ENCODE measurements around the gene PALD1.

PALD1 gene

GRCh38 chr10:70535001-70535400 is 56.4 kb downstream of the PALD1 start:
- intact Hi-C loops (cut with micrococcal nuclease) = no loop called here
- Mint-ChIP-seq H3K27ac (no peak overlapping the region), H3K9me3 (peaks cover 8% of the 10 kb centered on the region), H3K27me3 (peaks cover 1% of the 10 kb centered on the region), H3K4me3 (no peak overlapping the region), H3K4me1 (ENCODE audit: low read depth) (peaks cover 3% of the 10 kb centered on the region), H3K36me3 (ENCODE audit: low read depth) (peaks cover 32% of the 10 kb centered on the region)

GRCh38 chr10:70535451-70535850 is 56.9 kb downstream of the PALD1 start:
- H3K4me1 Mint-ChIP-seq (ENCODE audit: low read depth) = no peaks in the 10 kb centered on the region
- H3K27ac Mint-ChIP-seq = no peak overlapping the region
- peaks cover 32% of the 10 kb centered on the region for H3K36me3 Mint-ChIP-seq (ENCODE audit: low read depth)
- no peak overlapping the region for H3K4me3 Mint-ChIP-seq
- H3K9me3 Mint-ChIP-seq = peaks cover 8% of the 10 kb centered on the region
- peaks cover 1% of the 10 kb centered on the region for H3K27me3 Mint-ChIP-seq
- intact Hi-C loops (cut with micrococcal nuclease) = no loop called here

- Mint-ChIP-seq H3K4me3 (no peak overlapping the region), H3K27me3 (peaks cover 1% of the 10 kb centered on the region), H3K4me1 (ENCODE audit: low read depth) (no peaks in the 10 kb centered on the region), H3K36me3 (ENCODE audit: low read depth) (peaks cover 29% of the 10 kb centered on the region), H3K27ac (no peak overlapping the region), H3K9me3 (peaks cover 8% of the 10 kb centered on the region)
- intact Hi-C loops (cut with micrococcal nuclease) = no loop called here
Observed at GRCh38 chr10:70536196-70536861, 57.8 kb downstream of the PALD1 start.

- no peak overlapping the region for H3K4me3 Mint-ChIP-seq
- intact Hi-C loops (cut with micrococcal nuclease) = no loop called here
Observed at GRCh38 chr10:70537398-70538194, 59.0 kb downstream of the PALD1 start.

DNA sequence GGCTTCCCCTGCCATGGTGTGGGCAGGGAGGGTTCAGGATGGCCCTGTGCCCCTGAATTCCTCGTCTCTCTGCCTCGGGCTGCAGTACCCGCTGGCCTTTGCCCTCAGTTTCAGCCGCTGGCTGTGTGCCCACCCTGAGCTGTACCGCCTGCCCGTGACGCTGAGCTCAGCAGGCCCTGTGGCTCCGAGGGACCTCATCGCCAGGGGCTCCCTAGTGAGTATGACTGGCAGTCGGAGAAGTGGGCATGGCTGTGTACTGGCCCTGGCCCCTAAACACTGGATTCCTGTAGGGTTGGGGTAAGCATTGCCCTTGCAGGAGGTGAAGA is 59.6 kb downstream of the PALD1 start:
- Mint-ChIP-seq H3K36me3 (ENCODE audit: low read depth) (peaks cover 33% of the 10 kb centered on the region), H3K27ac (no peak overlapping the region), H3K4me3 (no peak overlapping the region), H3K4me1 (ENCODE audit: low read depth) (no peaks in the 10 kb centered on the region), H3K27me3 (no peaks in the 10 kb centered on the region), H3K9me3 (peaks cover 8% of the 10 kb centered on the region)
- intact Hi-C loops (cut with micrococcal nuclease) = no loop called here

More at GRCh38 chr10:70537398-70538194, 59.0 kb downstream of the PALD1 start:
- Mint-ChIP-seq H3K4me1 (ENCODE audit: low read depth) (no peaks in the 10 kb centered on the region), H3K36me3 (ENCODE audit: low read depth) (peaks cover 33% of the 10 kb centered on the region), H3K9me3 (peaks cover 8% of the 10 kb centered on the region), H3K27me3 (no peaks in the 10 kb centered on the region), H3K27ac (no peak overlapping the region)

DNA sequence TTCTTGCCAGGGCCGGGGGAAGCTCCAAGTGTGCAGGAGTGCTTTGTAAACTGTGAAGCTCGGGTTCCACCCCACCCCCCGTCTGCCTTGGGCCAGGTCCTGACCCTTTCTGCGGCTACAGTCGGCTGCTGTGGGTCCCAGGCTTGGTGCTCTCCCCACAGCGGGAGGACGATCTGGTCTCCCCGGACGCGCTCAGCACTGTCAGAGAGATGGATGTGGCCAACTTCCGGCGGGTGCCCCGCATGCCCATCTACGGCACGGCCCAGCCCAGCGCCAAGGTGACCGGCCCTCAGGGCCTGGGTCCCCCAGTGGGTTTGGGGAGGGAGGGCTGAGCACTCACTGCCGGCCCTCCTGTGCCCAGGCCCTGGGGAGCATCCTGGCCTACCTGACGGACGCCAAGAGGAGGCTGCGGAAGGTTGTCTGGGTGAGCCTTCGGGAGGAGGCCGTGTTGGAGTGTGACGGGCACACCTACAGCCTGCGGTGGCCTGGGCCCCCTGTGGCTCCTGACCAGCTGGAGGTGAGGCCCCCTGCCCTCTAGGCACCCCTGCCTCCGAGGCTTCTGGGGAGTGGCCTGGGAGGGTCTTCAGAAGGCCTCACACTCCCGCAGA is 60.3 kb downstream of the PALD1 start:
- intact Hi-C loops (cut with micrococcal nuclease) = no loop called here
- H3K4me3 Mint-ChIP-seq = no peak overlapping the region
- peaks cover 31% of the 10 kb centered on the region for H3K36me3 Mint-ChIP-seq (ENCODE audit: low read depth)
- H3K9me3 Mint-ChIP-seq = peaks cover 8% of the 10 kb centered on the region
- no peak overlapping the region for H3K27ac Mint-ChIP-seq
- H3K4me1 Mint-ChIP-seq (ENCODE audit: low read depth) = peaks cover under 1% of the 10 kb centered on the region
- H3K27me3 Mint-ChIP-seq = no peaks in the 10 kb centered on the region

DNA sequence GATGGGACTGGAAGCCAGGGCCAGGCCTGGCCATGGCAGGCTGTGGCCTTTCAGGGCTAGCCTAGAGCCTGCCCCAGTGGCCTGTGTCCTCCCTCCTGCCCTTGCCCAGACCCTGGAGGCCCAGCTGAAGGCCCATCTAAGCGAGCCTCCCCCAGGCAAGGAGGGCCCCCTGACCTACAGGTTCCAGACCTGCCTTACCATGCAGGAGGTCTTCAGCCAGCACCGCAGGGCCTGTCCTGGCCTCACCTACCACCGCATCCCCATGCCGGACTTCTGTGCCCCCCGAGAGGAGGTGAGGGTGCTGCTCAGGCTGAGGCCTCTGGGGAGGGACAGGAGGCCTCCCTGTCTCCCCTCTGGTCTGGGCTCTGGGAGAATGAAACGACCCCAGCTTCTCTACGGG is 60.9 kb downstream of the PALD1 start:
- Mint-ChIP-seq H3K9me3 (peaks cover 8% of the 10 kb centered on the region), H3K4me1 (ENCODE audit: low read depth) (peaks cover 6% of the 10 kb centered on the region), H3K4me3 (no peak overlapping the region), H3K27ac (no peak overlapping the region), H3K27me3 (no peaks in the 10 kb centered on the region), H3K36me3 (ENCODE audit: low read depth) (peaks cover 25% of the 10 kb centered on the region)
- intact Hi-C loops (cut with micrococcal nuclease) = no loop called here

DNA sequence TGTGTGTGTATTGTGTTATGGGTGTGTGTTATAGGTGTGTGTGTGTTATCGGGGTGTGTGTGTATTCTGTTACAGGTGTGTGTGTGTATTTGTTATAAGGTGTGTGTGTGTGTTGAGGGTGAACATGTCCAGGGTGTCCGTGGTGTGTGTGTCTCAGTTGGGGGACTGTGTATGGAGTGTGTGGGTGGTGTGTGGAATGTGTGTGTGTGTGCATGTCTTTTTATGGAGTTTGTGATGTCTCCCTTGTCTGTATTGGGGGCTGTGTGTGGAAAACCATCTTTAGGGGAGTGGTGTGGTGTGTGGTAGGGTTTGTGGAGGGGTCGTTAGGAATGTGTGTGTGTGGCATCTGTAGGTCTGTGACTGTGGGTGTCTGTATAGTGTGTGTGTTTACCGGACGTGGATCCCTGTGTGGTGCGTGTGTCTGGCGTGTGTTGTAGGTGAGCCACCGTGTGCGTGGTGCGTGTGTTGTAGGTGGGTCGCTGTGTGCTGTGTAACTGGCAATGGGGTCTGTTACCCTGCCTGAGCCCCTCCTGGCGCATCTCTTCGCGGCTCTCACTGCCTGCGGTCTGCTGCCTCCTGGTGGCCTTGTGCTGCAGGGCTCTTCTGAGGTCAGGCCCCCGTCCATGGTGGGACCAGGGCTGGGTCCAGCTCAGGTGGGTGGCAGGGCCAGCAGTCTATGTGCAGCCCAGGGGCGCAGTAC is 61.7 kb downstream of the PALD1 start:
- no peak overlapping the region for H3K27ac Mint-ChIP-seq
- no peaks in the 10 kb centered on the region for H3K27me3 Mint-ChIP-seq
- peaks cover 13% of the 10 kb centered on the region for H3K4me1 Mint-ChIP-seq (ENCODE audit: low read depth)
- H3K4me3 Mint-ChIP-seq = no peak overlapping the region
- intact Hi-C loops (cut with micrococcal nuclease) = loop anchor here (1.0 kb wide), 1 partner anchor 79 kb away; no protein-coding TSS in a partner anchor
- peaks cover 7% of the 10 kb centered on the region for H3K9me3 Mint-ChIP-seq
- peaks cover 20% of the 10 kb centered on the region for H3K36me3 Mint-ChIP-seq (ENCODE audit: low read depth)

DNA sequence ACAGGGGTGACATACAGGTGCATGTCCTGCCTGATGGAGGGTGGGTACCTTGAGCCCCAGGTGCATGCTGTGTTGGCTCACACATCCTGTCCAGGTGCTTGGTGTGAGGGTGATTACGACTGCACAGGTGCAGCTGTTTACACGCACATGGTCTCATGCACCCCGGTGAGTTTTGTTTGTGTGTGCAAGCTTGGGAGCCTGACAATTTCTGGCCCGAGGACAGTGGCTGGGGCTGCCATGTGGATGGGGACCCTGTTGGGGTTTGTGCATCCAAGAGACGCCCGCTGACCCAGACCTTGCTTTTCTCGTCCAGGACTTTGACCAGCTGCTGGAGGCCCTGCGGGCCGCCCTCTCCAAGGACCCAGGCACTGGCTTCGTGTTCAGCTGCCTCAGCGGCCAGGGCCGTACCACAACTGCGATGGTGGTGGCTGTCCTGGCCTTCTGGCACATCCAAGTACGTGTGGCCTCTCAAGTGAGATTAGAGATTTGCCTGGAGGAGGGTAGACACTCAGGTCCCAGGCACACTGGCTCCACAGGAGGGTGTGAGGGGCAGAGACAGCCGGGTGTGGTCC is 62.3 kb downstream of the PALD1 start:
- intact Hi-C loops (cut with micrococcal nuclease) = loop anchor here (1.0 kb wide), 1 partner anchor 80 kb away; no protein-coding TSS in a partner anchor
- Mint-ChIP-seq H3K9me3 (peaks cover under 1% of the 10 kb centered on the region), H3K36me3 (ENCODE audit: low read depth) (peaks cover 15% of the 10 kb centered on the region), H3K4me3 (no peak overlapping the region), H3K27me3 (no peaks in the 10 kb centered on the region), H3K4me1 (ENCODE audit: low read depth) (peaks cover 13% of the 10 kb centered on the region), H3K27ac (no peak overlapping the region)

DNA sequence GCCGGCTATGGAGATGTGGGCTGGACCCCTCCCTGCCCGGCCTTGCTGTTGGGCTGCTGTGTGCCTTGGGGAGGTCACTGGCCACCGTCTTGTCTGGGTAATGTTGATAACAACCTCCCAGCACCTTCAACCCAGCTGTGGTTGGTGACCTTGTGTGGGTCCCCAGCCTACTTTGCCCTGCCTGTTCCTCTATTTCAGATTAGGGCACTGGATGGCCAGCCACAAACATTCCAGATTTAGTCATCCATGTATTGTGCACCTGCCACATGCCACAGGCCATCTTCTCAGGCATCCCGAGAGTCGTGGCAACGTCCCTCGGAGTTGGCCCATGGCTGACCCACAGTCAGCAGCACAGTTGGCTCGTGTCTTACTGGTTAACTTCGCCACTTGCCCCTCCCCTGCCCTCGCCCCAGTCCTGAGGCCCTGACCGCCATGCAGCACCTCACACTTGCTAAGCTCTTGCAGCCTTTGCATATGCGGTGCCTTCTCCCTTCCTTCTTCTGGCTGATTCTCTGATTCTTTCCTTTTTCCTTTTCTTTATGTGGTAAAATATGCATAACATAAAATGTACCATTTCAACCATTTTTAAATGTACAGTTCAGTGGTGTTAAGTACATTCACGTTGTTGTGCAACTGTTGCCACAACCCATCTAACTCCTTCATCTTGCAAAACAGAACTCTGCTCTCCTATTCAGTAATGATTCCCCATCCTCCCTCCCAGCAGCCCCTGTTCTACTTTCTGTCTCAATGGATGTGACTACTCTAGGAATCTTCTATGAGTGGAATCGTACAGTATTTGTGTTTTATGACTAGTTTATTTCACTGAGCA is 63.4 kb downstream of the PALD1 start:
- Mint-ChIP-seq H3K27me3 (no peaks in the 10 kb centered on the region), H3K9me3 (no peaks in the 10 kb centered on the region), H3K27ac (no peak overlapping the region), H3K36me3 (ENCODE audit: low read depth) (peaks cover 15% of the 10 kb centered on the region), H3K4me1 (ENCODE audit: low read depth) (peaks cover 13% of the 10 kb centered on the region), H3K4me3 (no peak overlapping the region)
- intact Hi-C loops (cut with micrococcal nuclease) = no loop called here

- Mint-ChIP-seq H3K9me3 (no peaks in the 10 kb centered on the region), H3K27me3 (no peaks in the 10 kb centered on the region), H3K36me3 (ENCODE audit: low read depth) (peaks cover 15% of the 10 kb centered on the region), H3K27ac (no peak overlapping the region), H3K4me1 (ENCODE audit: low read depth) (peaks cover 13% of the 10 kb centered on the region), H3K4me3 (no peak overlapping the region)
- intact Hi-C loops (cut with micrococcal nuclease) = no loop called here
Observed at GRCh38 chr10:70542565-70542938, 64.0 kb downstream of the PALD1 start.

DNA sequence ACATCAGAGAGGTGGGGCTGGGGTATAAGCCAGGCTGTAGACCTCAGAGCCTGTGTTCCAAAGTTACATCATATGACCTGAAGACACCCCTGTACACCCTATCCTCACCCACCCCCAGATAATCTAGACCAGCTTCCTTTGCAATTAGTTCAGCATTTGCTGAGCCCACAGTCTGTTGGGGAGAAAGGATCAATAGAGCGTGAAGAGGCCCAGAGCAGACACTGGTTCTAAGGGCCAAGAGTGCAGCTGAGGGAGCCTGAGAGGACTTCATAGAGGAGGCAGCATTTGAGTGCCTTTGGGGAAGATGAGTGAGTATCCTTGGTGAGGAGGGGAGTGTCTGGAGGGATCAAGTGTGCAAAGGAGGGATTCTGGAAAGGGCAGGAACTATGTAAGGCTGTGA is 65.3 kb downstream of the PALD1 start:
- Mint-ChIP-seq H3K4me1 (ENCODE audit: low read depth) (peaks cover 13% of the 10 kb centered on the region), H3K9me3 (no peaks in the 10 kb centered on the region), H3K27me3 (no peaks in the 10 kb centered on the region), H3K4me3 (no peak overlapping the region), H3K27ac (no peak overlapping the region), H3K36me3 (ENCODE audit: low read depth) (peaks cover 15% of the 10 kb centered on the region)
- intact Hi-C loops (cut with micrococcal nuclease) = no loop called here
